Measurements from ENCODE around the gene IDS. TPM values are rescaled to one million over a fixed set of nuclear protein-coding genes. Genes with fewer than 3 reads are reported as not detected.
A peak's percentile ranks its signal among the peaks of the same experiment; 100 is the strongest.

Gene IDS
- total and polyA plus RNA-seq, 2 experiments from 2014 or later, result 25.4 to 33.7 TPM

DNA sequence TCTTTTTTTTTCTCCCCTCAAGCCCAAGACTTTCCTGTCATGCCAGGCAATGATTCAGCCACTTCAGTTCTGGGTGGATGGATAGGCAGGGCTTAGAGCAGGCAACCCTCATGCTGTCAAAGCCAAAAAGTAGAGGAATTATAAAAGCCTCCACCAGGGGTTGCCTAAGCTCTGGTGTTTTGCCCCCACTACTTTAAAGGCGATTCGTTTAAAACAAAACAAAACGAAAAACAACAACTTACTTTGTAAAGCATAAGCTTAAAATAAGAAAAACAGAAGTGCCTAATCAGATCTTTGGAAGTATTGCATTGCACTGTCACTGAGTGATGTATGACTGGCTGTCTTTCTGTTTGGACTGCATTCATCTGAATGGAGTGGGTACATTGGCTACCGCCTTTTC, 5.3 kb upstream of the IDS start:
- H2AFZ ChIP-seq, result no peak overlapping the region
- no peaks in the 10 kb centered on the region for H3K9me2 ChIP-seq (replicated peaks; ENCODE audit: insufficient read depth)
- H3K4me2 ChIP-seq, result no peak overlapping the region
- no peaks in the 10 kb centered on the region for H3K4me1 ChIP-seq (ENCODE audit: insufficient read depth)
- peak overlapping the region; percentile 65 for H3K27ac ChIP-seq
- H3K4me3 ChIP-seq, result no peak overlapping the region
- H4K20me1 ChIP-seq (ENCODE audit: insufficient read depth, poor library complexity, severe bottlenecking), result no peaks in the 10 kb centered on the region
- H3K27me3 ChIP-seq, result no peaks in the 10 kb centered on the region
- 38% methylated on average over 4 of the region's 4 CpGs for WGBS (ENCODE audit: low lambda C conversion rate, missing lambda C conversion rate)
- H3K79me2 ChIP-seq, result no peaks in the 10 kb centered on the region
- no peak for TF ChIP-seq EZH2phosphoT487 (IDR thresholded peaks at IDR 0.05; ENCODE audit: low read depth, severe bottlenecking, unreplicated experiment)
- TF ChIP-seq, protein P1, sequence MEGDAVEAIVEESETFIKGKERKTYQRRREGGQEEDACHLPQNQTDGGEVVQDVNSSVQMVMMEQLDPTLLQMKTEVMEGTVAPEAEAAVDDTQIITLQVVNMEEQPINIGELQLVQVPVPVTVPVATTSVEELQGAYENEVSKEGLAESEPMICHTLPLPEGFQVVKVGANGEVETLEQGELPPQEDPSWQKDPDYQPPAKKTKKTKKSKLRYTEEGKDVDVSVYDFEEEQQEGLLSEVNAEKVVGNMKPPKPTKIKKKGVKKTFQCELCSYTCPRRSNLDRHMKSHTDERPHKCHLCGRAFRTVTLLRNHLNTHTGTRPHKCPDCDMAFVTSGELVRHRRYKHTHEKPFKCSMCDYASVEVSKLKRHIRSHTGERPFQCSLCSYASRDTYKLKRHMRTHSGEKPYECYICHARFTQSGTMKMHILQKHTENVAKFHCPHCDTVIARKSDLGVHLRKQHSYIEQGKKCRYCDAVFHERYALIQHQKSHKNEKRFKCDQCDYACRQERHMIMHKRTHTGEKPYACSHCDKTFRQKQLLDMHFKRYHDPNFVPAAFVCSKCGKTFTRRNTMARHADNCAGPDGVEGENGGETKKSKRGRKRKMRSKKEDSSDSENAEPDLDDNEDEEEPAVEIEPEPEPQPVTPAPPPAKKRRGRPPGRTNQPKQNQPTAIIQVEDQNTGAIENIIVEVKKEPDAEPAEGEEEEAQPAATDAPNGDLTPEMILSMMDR (IDR thresholded peaks at IDR 0.05; ENCODE audit: poor library complexity), result peak; percentile 13
- no peak for TF ChIP-seq EZH2 (IDR thresholded peaks at IDR 0.05; ENCODE audit: borderline replicate concordance)
- H3K36me3 ChIP-seq (replicated peaks; ENCODE audit: insufficient read depth, low read depth), result no peaks in the 10 kb centered on the region
- H3K9me3 ChIP-seq (ENCODE audit: low read depth), result no peaks in the 10 kb centered on the region
- no peak for DNase-seq (ENCODE audit: low spot score)

DNA sequence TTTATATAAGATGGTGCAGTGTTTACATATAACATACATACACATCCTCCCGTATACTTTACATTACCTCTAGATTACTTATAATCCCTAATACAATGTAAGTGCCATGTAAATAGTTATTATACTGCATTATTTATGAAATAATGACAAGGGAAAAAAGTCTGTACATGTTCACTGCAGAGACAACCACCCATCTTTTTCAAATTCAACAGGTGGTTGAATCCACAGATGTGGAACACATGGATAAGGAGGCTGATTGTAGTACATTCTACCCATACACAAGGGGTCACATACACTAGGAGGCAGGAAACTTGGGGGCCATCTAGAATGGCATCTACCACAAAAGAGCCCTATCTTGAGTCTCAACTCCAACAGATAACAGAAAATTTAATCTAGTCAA, 3.4 kb upstream of the IDS start:
- Histone ChIP-seq H4K20me1 (ENCODE audit: insufficient read depth, poor library complexity, severe bottlenecking) (no peaks in the 10 kb centered on the region), H3K9me3 (ENCODE audit: low read depth) (no peaks in the 10 kb centered on the region), H2AFZ (no peak overlapping the region), H3K4me1 (ENCODE audit: insufficient read depth) (no peaks in the 10 kb centered on the region), H3K4me3 (no peak overlapping the region), H3K27ac (no peak overlapping the region), H3K36me3 (replicated peaks; ENCODE audit: insufficient read depth, low read depth) (no peaks in the 10 kb centered on the region), H3K79me2 (no peaks in the 10 kb centered on the region), H3K4me2 (no peak overlapping the region), H3K27me3 (no peaks in the 10 kb centered on the region), H3K9me2 (replicated peaks; ENCODE audit: insufficient read depth) (no peaks in the 10 kb centered on the region)
- no peak for DNase-seq (ENCODE audit: low spot score)
- no peak for TF ChIP-seq EZH2 (IDR thresholded peaks at IDR 0.05; ENCODE audit: borderline replicate concordance)
- WGBS (ENCODE audit: low lambda C conversion rate, missing lambda C conversion rate), result 67% methylated on average over 1 of the region's 1 CpG

DNA sequence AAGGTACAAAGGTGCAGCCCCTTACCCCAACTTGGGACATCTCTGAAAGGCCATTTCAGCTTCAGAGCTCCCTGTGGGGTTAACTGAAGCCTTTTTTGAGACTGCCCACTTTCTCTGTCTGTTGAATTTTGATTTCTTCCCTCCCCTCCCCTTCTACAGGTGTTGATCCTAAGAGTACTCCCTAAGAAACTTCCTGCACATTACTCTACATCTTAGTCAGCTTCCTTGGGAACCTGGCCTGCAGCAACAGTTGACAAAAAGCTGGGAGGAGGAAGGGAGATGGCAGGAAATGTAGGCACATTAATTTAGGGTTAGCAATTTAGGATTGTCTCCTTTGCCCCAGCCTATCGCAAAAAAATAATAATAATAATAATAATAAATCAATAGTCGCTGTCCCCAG, 1.2 kb upstream of the IDS start:
- Histone ChIP-seq H3K4me1 (ENCODE audit: insufficient read depth) (no peaks in the 10 kb centered on the region), H3K9me3 (ENCODE audit: low read depth) (no peaks in the 10 kb centered on the region), H3K4me3 (no peak overlapping the region), H2AFZ (no peak overlapping the region), H3K79me2 (no peaks in the 10 kb centered on the region), H3K27ac (no peak overlapping the region), H3K9me2 (replicated peaks; ENCODE audit: insufficient read depth) (no peaks in the 10 kb centered on the region), H3K36me3 (replicated peaks; ENCODE audit: insufficient read depth, low read depth) (no peaks in the 10 kb centered on the region), H4K20me1 (ENCODE audit: insufficient read depth, poor library complexity, severe bottlenecking) (no peaks in the 10 kb centered on the region), H3K4me2 (no peak overlapping the region), H3K27me3 (no peaks in the 10 kb centered on the region)
- DNase-seq (ENCODE audit: low spot score), result no peak
- TF ChIP-seq EZH2phosphoT487 (IDR thresholded peaks at IDR 0.05; ENCODE audit: low read depth, severe bottlenecking, unreplicated experiment), result no peak
- TF ChIP-seq, protein P1 (IDR thresholded peaks at IDR 0.05; ENCODE audit: poor library complexity), result no peak
- TF ChIP-seq EZH2 (IDR thresholded peaks at IDR 0.05; ENCODE audit: borderline replicate concordance), result no peak
- 65% methylated on average over 2 of the region's 2 CpGs for WGBS (ENCODE audit: low lambda C conversion rate, missing lambda C conversion rate)

DNA sequence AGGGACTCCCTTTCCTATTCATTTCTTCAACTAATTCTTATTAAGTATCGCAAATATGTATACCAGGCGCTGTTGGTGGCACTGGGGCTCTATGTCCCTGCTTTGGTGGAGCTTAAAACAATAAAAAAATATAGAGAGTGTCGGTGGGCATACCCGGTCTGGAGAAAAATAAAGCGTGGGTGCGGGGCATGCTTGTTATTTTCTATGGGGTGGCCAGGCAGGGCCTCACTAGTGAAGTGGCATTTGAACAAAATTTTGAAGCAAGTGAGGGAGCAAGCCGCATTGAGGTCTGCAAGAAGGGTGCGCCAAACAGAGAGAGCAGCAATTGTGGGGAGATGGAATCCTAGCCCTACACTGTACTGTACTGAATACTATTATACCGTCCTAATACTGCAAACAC, 565 bp upstream of the IDS start:
- no peak overlapping the region for H3K4me3 ChIP-seq
- no peaks in the 10 kb centered on the region for H3K9me3 ChIP-seq (ENCODE audit: low read depth)
- H3K4me1 ChIP-seq (ENCODE audit: insufficient read depth), result no peaks in the 10 kb centered on the region
- DNase-seq (ENCODE audit: low spot score), result no peak
- no peaks in the 10 kb centered on the region for H4K20me1 ChIP-seq (ENCODE audit: insufficient read depth, poor library complexity, severe bottlenecking)
- H3K79me2 ChIP-seq, result no peaks in the 10 kb centered on the region
- no peaks in the 10 kb centered on the region for H3K36me3 ChIP-seq (replicated peaks; ENCODE audit: insufficient read depth, low read depth)
- no peaks in the 10 kb centered on the region for H3K9me2 ChIP-seq (replicated peaks; ENCODE audit: insufficient read depth)
- H3K4me2 ChIP-seq, result peak overlapping the region; percentile 75
- TF ChIP-seq EZH2phosphoT487 (IDR thresholded peaks at IDR 0.05; ENCODE audit: low read depth, severe bottlenecking, unreplicated experiment), result no peak
- no peak for TF ChIP-seq EZH2 (IDR thresholded peaks at IDR 0.05; ENCODE audit: borderline replicate concordance)
- TF ChIP-seq, protein P1 (IDR thresholded peaks at IDR 0.05; ENCODE audit: poor library complexity), result no peak
- no peaks in the 10 kb centered on the region for H3K27me3 ChIP-seq
- no peak overlapping the region for H2AFZ ChIP-seq
- no peak overlapping the region for H3K27ac ChIP-seq
- WGBS (ENCODE audit: low lambda C conversion rate, missing lambda C conversion rate), result 85% methylated on average over 9 of the region's 9 CpGs
